HG02884 (cell line): ENCODE data around the gene PRSS2.
A peak's percentile ranks its signal among the peaks of the same experiment; 100 is the strongest.

Experiments used
- ATAC-seq: cut with Tn5 transposase; IDR thresholded peaks from one replicate; pipeline ENCODE4 v1.9.1; 2021; ENCODE audit warnings: mild to moderate bottlenecking, moderate library complexity; ENCODE audit not compliant: unreplicated experiment

Gene PRSS2

GRCh38 chr7:142784716-142785115 lies 13.9 kb downstream of the PRSS2 start:
- no peak for ATAC-seq

GRCh38 chr7:142785841-142786250 lies 15.1 kb downstream of the PRSS2 start:
- ATAC-seq, result no peak

- ATAC-seq, result no peak
Observed at GRCh38 chr7:142787034-142787768, 16.4 kb downstream of the PRSS2 start.

GRCh38 chr7:142787783-142788182 lies 17.0 kb downstream of the PRSS2 start:
- no peak for ATAC-seq

- no peak for ATAC-seq
Observed at GRCh38 chr7:142788303-142789289, 17.8 kb downstream of the PRSS2 start.

- no peak for ATAC-seq
Observed at GRCh38 chr7:142789441-142789840, 18.7 kb downstream of the PRSS2 start.

- ATAC-seq, result no peak
Observed at GRCh38 chr7:142790056-142790455, 19.3 kb downstream of the PRSS2 start.

GRCh38 chr7:142790555-142790954 lies 19.8 kb downstream of the PRSS2 start:
- ATAC-seq, result no peak

- no peak for ATAC-seq
Observed at GRCh38 chr7:142791502-142791901, 20.7 kb downstream of the PRSS2 start.

- ATAC-seq, result no peak
Observed at GRCh38 chr7:142792129-142792528, 21.4 kb downstream of the PRSS2 start.

- no peak for ATAC-seq
Observed at GRCh38 chr7:142792593-142792992, 21.8 kb downstream of the PRSS2 start.

GRCh38 chr7:142793156-142793555 lies 22.4 kb downstream of the PRSS2 start:
- ATAC-seq, result no peak

GRCh38 chr7:142795339-142795863 lies 24.6 kb downstream of the PRSS2 start:
- no peak for ATAC-seq

GRCh38 chr7:142796001-142796500 lies 25.3 kb downstream of the PRSS2 start:
- ATAC-seq, result no peak

- ATAC-seq, result peak; percentile 41
Observed at GRCh38 chr7:142796501-142797390, 26.0 kb downstream of the PRSS2 start.

- peak; percentile 28 for ATAC-seq
Observed at GRCh38 chr7:142797391-142798377, 26.9 kb downstream of the PRSS2 start.

GRCh38 chr7:142798451-142799436 lies 28.0 kb downstream of the PRSS2 start:
- no peak for ATAC-seq

- ATAC-seq, result no peak
Observed at GRCh38 chr7:142799437-142799835, 28.7 kb downstream of the PRSS2 start.
